Activated CD4-positive, alpha-beta T cell treated with anti-CD3 and anti-CD28 coated beads, Interleukin-2, amount 50 U/mL, for 24 hours (primary cell): ENCODE results near the gene IL1F10.

Source experiments
- DNase-seq, 2 donors: peaks; one replicate each; pipeline ENCODE4 v3.0.0-alpha.2; 2020; ENCODE audit warnings: low read depth in 1 of 2, low spot score in 1 of 2

IL1F10 gene, protein sequence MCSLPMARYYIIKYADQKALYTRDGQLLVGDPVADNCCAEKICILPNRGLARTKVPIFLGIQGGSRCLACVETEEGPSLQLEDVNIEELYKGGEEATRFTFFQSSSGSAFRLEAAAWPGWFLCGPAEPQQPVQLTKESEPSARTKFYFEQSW

GRCh38 chr2:113067681-113068080, at the start of gene IL1F10:
TSS of gene IL1F10 (plus strand) at chr2:113067970. CDS start at chr2:113072739, 4,769 bp downstream.
- DNase-seq: no peak

GRCh38 chr2:113018509-113018908, 49.3 kb upstream of the IL1F10 start:
- DNase-seq: no peak

DNA sequence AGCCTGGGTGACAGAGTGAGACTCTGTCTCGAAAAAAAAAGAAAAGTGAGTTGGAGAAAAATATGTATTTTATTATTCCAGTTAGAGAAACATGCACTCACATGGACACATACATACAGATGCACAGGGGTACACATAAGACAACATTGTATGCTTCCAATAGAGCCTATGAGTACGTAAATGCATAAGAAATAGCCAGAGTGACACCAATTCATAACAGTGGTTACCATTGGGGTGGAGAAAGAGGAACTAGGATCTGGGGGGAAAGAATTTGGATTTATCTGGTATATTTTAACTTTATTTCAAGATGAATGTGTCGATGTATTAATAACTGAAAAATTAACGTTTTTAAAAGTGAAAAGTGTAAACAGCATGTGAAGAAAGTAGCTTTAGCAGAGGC, 46.5 kb upstream of the IL1F10 start:
- no peak for DNase-seq

DNA sequence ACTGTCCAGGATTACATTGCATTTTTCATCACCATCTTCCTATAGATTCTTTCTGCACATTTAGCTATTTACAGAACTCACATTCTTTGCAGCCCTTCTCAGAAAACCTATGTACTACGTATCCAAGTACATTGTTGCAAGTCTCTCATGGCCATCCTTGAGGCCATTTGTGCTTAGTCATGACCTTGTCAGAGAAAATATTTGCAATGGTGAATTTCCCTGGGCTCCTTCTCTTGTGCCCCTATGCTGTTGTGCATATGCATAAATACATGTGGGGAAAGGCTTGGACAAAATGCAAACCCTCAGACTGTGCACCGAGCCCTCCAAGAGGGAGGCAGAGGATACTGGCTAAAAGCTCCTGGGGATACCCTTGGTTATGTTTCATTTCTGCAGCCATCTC, 43.0 kb upstream of the IL1F10 start:
- DNase-seq: no peak

- no peak for DNase-seq
Measured at GRCh38 chr2:113025737-113026136, 42.0 kb upstream of the IL1F10 start.

- no peak for DNase-seq
Measured at GRCh38 chr2:113027691-113028090, 40.1 kb upstream of the IL1F10 start.

DNA sequence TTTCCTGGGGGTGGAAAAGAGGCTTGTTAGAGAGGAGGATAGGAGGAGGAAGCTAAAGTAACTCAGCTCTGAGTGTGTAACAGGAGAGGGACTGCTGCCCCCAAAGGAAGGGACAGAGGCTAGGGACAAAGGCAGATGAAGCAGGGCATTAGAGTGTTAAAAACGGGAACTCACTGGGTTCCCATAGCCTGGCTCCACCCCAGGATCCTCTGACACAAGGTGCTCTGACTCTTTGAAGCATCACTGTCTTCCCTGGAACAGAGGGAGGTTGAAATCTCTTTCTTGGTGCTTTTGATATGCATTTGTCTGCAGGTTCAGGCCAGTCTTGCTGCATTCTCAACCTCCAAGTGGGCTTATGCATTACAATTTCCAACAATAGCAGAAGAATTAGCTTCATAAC, 39.7 kb upstream of the IL1F10 start:
- no peak for DNase-seq

DNA sequence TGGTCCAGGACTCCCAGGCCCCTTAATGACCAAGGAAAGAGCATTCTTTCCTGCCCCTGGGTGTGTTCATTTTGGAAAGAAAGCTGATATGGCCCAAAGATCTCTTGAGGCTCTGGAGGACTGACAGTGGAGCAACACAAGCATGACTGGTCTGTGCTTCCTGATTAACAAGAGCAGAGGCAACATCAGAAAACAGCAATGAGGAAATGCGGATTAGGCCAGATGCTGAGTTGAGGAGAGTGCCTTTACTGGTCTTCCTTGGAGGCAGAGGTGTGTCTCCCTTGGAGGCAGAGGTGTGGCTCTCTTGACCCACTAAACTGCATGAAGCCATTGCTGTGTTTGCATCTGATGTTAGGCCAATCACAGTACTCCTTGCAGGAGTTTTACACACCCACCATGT, 35.0 kb upstream of the IL1F10 start:
- DNase-seq: no peak

- no peak for DNase-seq
Measured at GRCh38 chr2:113034016-113034415, 33.8 kb upstream of the IL1F10 start.

DNA sequence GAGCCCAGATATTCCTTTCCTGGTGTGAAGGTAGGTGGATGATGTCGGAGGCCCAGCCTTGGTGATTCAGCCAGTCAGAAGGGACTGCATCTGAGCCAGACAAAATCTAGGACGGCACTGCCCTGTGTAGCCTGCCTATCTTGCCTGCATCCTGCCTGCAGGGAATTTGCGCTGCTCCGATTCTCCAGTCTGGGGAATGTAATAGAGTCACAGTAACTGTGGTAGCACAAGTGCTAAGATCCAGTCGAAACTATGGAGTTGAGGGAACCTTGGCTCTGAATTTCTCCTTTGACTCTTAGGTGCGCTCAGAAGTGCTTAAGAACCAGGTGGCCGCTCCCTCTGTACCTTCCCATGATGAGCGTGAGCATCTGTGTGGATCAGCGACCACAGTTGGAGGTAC, 31.0 kb upstream of the IL1F10 start:
- DNase-seq: no peak

GRCh38 chr2:113038291-113038690, 29.5 kb upstream of the IL1F10 start:
- DNase-seq: no peak

GRCh38 chr2:113039158-113039557, 28.6 kb upstream of the IL1F10 start:
- DNase-seq: no peak

DNA sequence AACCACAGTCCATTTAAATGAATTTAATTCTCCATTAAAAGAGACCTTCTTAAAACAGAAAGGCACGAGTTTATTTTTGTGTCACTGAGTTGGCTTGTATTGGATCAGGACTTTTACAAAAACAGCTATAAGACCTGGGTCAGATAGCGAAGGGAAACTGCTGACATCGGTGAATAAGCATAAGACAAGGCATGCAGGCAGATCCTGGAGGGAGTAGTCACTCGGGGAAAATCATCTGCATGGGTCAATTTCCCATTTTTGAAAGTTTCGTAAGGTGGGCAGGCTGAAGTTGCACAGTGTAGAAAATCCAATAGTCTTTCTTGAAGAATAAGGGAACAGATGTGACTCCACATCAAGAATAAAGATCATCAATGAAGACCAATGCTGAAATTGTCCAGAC, 28.1 kb upstream of the IL1F10 start:
- DNase-seq: no peak

DNA sequence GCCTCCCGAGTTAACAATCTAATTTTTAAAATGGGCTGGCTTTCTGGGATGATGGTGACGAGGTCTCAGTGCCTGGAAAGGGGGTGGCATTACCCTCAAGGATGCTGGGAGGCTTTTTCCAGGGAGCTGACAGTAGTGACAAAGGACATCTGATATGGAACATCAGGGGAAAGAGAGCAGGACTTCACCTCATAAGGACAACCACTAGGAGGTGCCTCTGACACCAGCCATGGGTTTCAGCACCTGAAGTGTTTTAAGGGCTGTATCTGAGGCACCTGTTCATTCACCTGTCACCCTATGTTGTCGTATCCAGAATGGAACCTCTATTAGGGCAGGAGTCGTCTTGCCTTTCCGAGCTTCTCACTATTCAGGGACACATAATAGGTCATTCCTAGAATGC, 25.9 kb upstream of the IL1F10 start:
- DNase-seq: no peak

- DNase-seq: no peak
Measured at GRCh38 chr2:113046465-113046864, 21.3 kb upstream of the IL1F10 start.

GRCh38 chr2:113050921-113051895, 16.6 kb upstream of the IL1F10 start:
- no peak for DNase-seq

DNA sequence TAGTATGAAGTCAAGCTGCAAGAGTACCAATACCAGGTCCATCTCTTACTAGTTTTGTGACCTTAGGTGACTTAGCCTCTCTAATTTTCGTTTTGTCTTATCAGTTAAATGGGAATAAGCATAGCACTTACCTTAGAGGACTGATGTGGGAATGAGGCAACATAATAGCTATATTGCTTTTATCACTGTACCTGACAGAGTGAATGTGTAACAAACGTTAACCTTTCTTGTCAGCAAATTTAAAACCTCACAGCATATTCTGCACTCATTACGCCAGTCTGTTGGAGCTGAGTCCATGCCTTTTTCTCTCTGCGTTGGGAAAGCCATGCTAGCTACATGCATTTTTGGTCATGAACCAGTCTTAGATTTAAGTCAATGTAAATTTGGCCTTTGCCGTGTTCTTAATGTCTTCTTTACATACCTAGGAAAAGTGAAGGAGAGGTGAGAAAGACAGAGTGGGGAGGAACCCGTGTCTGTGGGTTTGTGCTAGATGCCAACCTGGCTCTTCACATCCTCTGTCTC, 15.3 kb upstream of the IL1F10 start, which contains the start of gene IL36B:
IL36B (minus strand) TSS at position 472 of the 522 bp plus-strand sequence.
- DNase-seq: no peak

DNA sequence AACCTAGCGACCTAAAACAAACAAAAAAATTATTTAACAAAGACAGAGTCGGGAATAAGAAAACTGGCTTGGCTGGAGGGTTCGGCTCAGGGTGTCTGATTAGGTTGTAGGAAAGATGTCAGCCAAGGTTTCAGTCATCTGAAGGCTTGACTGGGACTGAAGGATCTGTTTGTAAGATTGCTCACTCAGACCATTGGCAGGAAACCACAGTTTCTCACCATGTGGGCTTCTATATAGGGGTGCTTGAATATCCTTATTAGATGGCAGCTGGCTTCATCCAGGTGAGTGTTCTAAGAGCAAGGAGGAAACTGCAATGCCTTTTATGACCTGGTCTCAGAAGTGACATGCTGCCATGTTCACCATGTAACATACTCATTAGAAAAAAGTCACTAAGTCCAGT, 14.1 kb upstream of the IL1F10 start:
- DNase-seq: no peak

DNA sequence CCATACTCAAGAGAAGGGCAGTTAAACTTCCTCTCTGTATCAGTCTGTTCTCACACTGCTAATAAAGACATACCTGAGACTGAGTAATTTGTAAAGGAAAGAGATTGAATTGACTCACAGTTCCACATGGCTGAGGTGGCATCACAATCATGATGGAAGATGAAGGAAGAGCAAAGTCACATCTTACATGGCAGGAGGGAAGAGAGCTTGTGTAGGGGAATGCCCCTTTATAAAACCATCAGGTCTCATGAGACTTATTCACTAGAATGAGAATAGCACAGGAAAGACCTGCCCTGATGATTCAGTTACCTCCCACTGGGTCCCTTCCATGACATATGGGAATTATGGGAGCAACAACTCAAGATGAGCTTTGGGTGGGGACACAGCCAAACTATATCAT, 13.7 kb upstream of the IL1F10 start:
- DNase-seq: no peak

- peak in 1 of 2 donors; percentile 4 for DNase-seq
Measured at GRCh38 chr2:113056521-113056920, 11.2 kb upstream of the IL1F10 start.

DNA sequence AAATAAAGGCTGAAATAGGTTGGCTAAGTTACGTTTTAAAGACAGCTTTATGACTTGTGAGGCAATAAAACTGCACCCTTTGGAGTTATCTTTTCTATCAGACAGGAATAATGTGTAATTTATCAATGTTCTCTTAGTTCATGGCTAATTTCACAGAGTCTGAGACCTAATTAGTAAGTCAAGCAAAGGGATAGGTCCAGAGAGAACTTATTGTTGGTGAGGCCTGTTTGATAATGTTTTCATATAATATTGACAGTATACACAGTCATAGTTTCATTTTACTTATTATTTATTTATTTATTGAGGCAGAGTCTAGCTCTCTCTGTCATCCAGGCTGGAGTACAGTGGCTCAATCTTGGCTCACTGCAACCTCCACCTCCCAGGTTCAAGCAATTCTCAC, 10.7 kb upstream of the IL1F10 start:
- DNase-seq: no peak

GRCh38 chr2:113058411-113058994, 9.3 kb upstream of the IL1F10 start:
- DNase-seq: no peak
